Duodenal mucosa (tissue), 2 donors: ENCODE measurements around the gene ELOF1.
"Not testable (repeated sequence)": the region's sequence is repeated elsewhere in the genome, so short reads cannot be mapped to it uniquely, and the experiment has no call there.

Experiments
- H3K27ac ChIP-seq: one replicate; pipeline ENCODE4 v1.7.0; 2013; ENCODE audit warnings: low read depth, low read length
- H3K27me3 ChIP-seq, 2 donors: one replicate each; pipeline ENCODE4 v1.7.0; 2013; ENCODE audit warnings: low read length in 2 of 2, control low read depth in 1 of 2; ENCODE audit not compliant: insufficient read depth in 2 of 2, control insufficient read depth in 1 of 2
- H3K36me3 ChIP-seq, 2 donors: one replicate each; pipeline ENCODE4 v1.7.0; 2013; ENCODE audit warnings: low read length in 2 of 2, control low read depth in 1 of 2; ENCODE audit not compliant: insufficient read depth in 2 of 2, control insufficient read depth in 1 of 2
- H3K4me1 ChIP-seq, 2 donors: one replicate each; pipeline ENCODE4 v1.7.0; 2013; ENCODE audit warnings: low read length in 2 of 2, control low read depth in 1 of 2; ENCODE audit not compliant: insufficient read depth in 2 of 2, control insufficient read depth in 1 of 2
- H3K4me3 ChIP-seq, 2 donors: one replicate each; pipeline ENCODE4 v1.7.0; 2013; ENCODE audit warnings: low read length in 2 of 2, low read depth in 1 of 2
- H3K9ac ChIP-seq, 2 donors: one replicate each; pipeline ENCODE4 v1.7.0; 2013; ENCODE audit warnings: low read length in 2 of 2, low read depth in 1 of 2
- H3K9me3 ChIP-seq, 2 donors: one replicate each; pipeline ENCODE4 v1.7.0; 2013; ENCODE audit warnings: low read length in 2 of 2, control low read depth in 1 of 2; ENCODE audit not compliant: control insufficient read depth in 1 of 2

ELOF1 gene

DNA sequence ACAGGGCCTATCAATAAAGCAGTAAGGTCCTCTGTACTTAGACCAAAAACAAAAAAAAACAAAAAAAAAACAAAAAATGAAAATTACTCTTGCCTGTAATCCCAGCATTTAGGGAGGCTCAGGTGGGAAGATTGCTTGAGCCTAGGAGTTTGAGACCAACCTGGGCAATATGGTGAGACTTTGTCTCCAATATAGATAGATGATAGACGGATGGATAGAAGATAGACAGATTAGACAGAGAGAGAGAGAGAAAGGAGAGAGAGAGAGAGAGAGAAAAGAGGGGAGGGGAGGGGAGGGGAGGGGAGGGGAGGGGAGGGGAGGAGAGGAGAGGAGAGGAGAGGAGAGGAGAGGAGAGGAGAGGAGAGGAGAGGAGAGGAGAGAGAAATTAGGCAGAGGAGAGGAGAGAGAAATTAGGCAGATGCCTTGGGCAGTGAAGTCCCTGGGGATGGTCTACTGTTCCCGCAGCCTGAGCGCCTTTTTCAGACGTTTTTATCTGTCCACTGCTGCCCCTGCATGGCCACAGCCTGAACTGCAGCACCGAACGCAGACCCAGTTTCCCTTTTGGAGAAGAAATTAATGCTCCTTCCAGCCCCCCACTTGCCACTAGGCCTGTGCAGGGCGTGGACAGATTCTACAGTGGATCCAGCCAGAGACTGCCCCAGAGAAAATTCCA lies 28.4 kb upstream of the ELOF1 start:
- H3K4me1 ChIP-seq, result peaks cover 4 to 7% of the 10 kb centered on the region in 2 donors
- no peaks in the 10 kb centered on the region for H3K9me3 ChIP-seq
- no peaks in the 10 kb centered on the region for H3K36me3 ChIP-seq
- H3K27ac ChIP-seq, result no peak overlapping the region
- H3K4me3 ChIP-seq, result peak overlapping the region in 1 of 2 donors; percentile 26
- peak overlapping the region in 1 of 2 donors; percentile 58 for H3K9ac ChIP-seq
- H3K27me3 ChIP-seq, result no peaks in the 10 kb centered on the region

GRCh38 chr19:11586331-11586730 lies 27.3 kb upstream of the ELOF1 start:
- no peak overlapping the region for H3K9ac ChIP-seq
- H3K27ac ChIP-seq, result no peak overlapping the region
- peaks cover 7 to 11% of the 10 kb centered on the region in 2 donors for H3K4me1 ChIP-seq
- no peak overlapping the region for H3K4me3 ChIP-seq
- H3K27me3 ChIP-seq, result no peaks in the 10 kb centered on the region
- no peaks in the 10 kb centered on the region for H3K9me3 ChIP-seq
- no peaks in the 10 kb centered on the region for H3K36me3 ChIP-seq

DNA sequence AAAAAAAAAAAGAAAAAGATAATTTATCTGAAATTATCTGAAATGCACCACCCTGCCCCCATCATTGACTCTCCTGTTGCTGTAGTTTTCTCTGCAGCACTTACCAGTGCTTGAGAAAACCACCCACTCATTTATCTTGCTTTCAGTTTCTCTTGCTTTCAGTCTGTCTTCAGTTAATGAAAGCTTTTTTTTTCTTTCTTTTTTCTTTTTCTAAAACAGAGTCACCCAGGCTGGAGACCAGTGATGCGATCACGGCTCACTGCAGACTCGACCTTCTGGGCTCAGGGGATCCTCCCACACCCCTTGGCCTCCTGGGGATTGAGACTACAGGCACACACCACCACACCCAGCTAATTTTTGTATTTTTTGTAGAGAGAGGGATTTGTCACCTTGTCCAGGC lies 22.7 kb upstream of the ELOF1 start:
- no peaks in the 10 kb centered on the region for H3K9me3 ChIP-seq
- H3K27ac ChIP-seq, result no peak overlapping the region
- no peak overlapping the region for H3K4me3 ChIP-seq
- no peak overlapping the region for H3K9ac ChIP-seq
- no peaks in the 10 kb centered on the region for H3K36me3 ChIP-seq
- peaks cover 19 to 33% of the 10 kb centered on the region in 2 donors for H3K4me1 ChIP-seq
- no peaks in the 10 kb centered on the region for H3K27me3 ChIP-seq

DNA sequence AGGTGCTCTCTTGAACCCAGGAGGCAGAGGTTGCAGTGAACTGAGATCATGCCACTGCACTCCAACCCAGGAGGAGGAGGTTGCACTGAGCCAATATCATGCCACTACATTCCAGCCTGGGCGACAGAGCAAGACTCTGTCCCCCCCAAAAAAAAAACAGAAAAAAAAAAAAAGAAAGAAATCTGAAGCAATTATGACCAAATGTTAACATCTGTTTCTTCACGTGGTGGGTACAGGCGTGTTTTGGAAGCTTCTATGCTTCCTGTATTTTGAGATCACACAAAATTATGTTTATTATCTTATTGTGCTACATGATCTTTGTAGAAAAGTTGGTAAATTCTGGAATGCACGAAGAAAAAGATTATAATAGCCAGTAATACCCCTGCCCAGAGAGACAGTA lies 21.1 kb upstream of the ELOF1 start:
- H3K4me1 ChIP-seq, result peaks cover 19 to 33% of the 10 kb centered on the region in 2 donors

DNA sequence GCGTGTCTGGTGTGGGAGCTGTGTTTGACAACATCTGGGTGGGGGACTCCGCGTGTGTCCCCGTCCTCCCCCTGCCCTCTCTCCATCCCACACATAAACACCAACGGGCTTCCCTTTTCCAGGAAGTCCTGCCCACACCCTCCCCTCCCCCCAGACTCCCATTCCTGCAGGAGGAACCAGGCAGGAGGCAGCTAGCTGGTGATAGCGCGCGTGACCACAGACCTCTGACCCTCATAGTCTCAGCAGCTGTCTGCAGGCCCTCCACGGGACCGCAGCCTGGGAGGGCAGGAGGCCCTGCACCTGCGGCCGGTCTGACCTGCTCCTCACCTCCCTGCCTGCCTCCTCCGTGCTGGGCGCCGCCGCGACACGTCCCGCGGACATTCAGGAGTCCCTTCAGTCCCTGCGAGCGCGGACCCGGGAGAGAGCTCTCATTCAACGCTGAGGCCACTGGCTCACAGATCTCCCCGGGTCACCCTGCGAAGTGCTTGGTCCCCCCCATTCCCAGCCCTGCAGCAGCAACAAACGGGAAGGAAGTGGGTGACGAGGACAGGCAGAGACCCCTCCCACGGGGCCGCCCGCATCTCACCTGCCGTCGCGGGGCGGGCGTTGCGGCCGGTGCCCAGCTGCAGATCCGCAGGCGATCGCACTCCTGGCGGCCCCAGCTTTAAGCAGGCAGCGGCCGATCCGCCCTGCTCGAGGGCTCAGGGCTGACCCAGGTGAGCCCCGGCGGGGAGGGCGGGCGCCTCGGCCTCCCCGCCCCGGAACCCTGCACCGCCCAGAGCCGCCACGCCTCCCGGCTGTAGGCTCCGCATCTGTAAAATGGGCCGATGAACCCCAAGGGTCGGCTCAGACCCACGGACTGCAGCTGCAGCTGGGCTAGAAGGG lies 19.5 kb upstream of the ELOF1 start:
- H3K27ac ChIP-seq, result peak overlapping the region; percentile 66
- peaks cover 19 to 33% of the 10 kb centered on the region in 2 donors for H3K4me1 ChIP-seq
- peak overlapping the region; percentile 47 to 65 for H3K9ac ChIP-seq
- H3K36me3 ChIP-seq, result no peaks in the 10 kb centered on the region
- no peaks in the 10 kb centered on the region for H3K27me3 ChIP-seq
- H3K9me3 ChIP-seq, result no peaks in the 10 kb centered on the region
- peak overlapping the region; percentile 75 to 77 for H3K4me3 ChIP-seq

More for the DNA sequence above, 21.1 kb upstream of the ELOF1 start:
- Histone ChIP-seq H3K27ac (no peak overlapping the region), H3K9ac (no peak overlapping the region), H3K9me3 (no peaks in the 10 kb centered on the region), H3K4me3 (no peak overlapping the region), H3K27me3 (no peaks in the 10 kb centered on the region), H3K36me3 (no peaks in the 10 kb centered on the region)

- no peaks in the 10 kb centered on the region for H3K27me3 ChIP-seq
- no peaks in the 10 kb centered on the region for H3K9me3 ChIP-seq
- H3K4me3 ChIP-seq, result peak within 1 kb of the TSS; percentile 75 to 77
- H3K4me1 ChIP-seq, result peaks cover 19 to 33% of the 10 kb centered on the region in 2 donors
- no peaks in the 10 kb centered on the region for H3K36me3 ChIP-seq
- peak within 1 kb of the TSS; percentile 66 for H3K27ac ChIP-seq
- H3K9ac ChIP-seq, result peak within 1 kb of the TSS; percentile 47 to 65
Observed at GRCh38 chr19:11577451-11578257, 18.6 kb upstream of the ELOF1 start, which contains the start of gene ACP5. Gene ACP5, minus strand, starts transcription at chr19:11577645. Its CDS starts 328 bp downstream, at chr19:11577317.

GRCh38 chr19:11576227-11576626 lies 17.2 kb upstream of the ELOF1 start:
- H3K9ac ChIP-seq, result no peak overlapping the region
- H3K27me3 ChIP-seq, result no peaks in the 10 kb centered on the region
- H3K27ac ChIP-seq, result no peak overlapping the region
- H3K9me3 ChIP-seq, result no peaks in the 10 kb centered on the region
- no peak overlapping the region for H3K4me3 ChIP-seq
- peaks cover 18 to 25% of the 10 kb centered on the region in 2 donors for H3K4me1 ChIP-seq
- no peaks in the 10 kb centered on the region for H3K36me3 ChIP-seq

- Histone ChIP-seq H3K36me3 (no peaks in the 10 kb centered on the region), H3K4me1 (peaks cover 12 to 16% of the 10 kb centered on the region in 2 donors), H3K9me3 (no peaks in the 10 kb centered on the region), H3K27me3 (no peaks in the 10 kb centered on the region), H3K27ac (no peak overlapping the region), H3K4me3 (no peak overlapping the region), H3K9ac (no peak overlapping the region)
Observed at GRCh38 chr19:11574689-11575088, 15.7 kb upstream of the ELOF1 start.

- not testable (repeated sequence) for H3K27ac ChIP-seq, H3K9ac ChIP-seq, H3K9me3 ChIP-seq, H3K36me3 ChIP-seq, H3K27me3 ChIP-seq, H3K4me3 ChIP-seq
- peaks cover 11 to 13% of the 10 kb centered on the region in 2 donors for H3K4me1 ChIP-seq
Observed at GRCh38 chr19:11573763-11574162, 14.7 kb upstream of the ELOF1 start.
